ENCODE measurements around the gene RNF26.

RNF26 gene

GRCh38 chr11:119334174-119334930 is at the start of gene RNF26:
Gene RNF26, plus strand, starts transcription at chr11:119334527. Its CDS starts 596 bp downstream, at chr11:119335123.
- DNase-seq (ENCODE audit: low read depth in 2 of 2), result peak; percentile 82 to 87

GRCh38 chr11:119285431-119285830 is 48.9 kb upstream of the RNF26 start:
- DNase-seq (ENCODE audit: low read depth in 2 of 2), result no peak

GRCh38 chr11:119288219-119288618 is 46.1 kb upstream of the RNF26 start:
- no peak for DNase-seq (ENCODE audit: low read depth in 2 of 2)

- no peak for DNase-seq (ENCODE audit: low read depth in 2 of 2)
Observed at GRCh38 chr11:119290894-119291497, 43.3 kb upstream of the RNF26 start.

- no peak for DNase-seq (ENCODE audit: low read depth in 2 of 2)
Observed at GRCh38 chr11:119293461-119293860, 40.9 kb upstream of the RNF26 start.

GRCh38 chr11:119295178-119295577 is 39.1 kb upstream of the RNF26 start:
- DNase-seq (ENCODE audit: low read depth in 2 of 2), result no peak

GRCh38 chr11:119297938-119298337 is 36.4 kb upstream of the RNF26 start:
- DNase-seq (ENCODE audit: low read depth in 2 of 2), result no peak

- no peak for DNase-seq (ENCODE audit: low read depth in 2 of 2)
Observed at GRCh38 chr11:119298726-119299125, 35.6 kb upstream of the RNF26 start.

GRCh38 chr11:119299416-119299815 is 34.9 kb upstream of the RNF26 start:
- DNase-seq (ENCODE audit: low read depth in 2 of 2), result no peak

- DNase-seq (ENCODE audit: low read depth in 2 of 2), result no peak
Observed at GRCh38 chr11:119300198-119300964, 33.9 kb upstream of the RNF26 start.

- DNase-seq (ENCODE audit: low read depth in 2 of 2), result no peak
Observed at GRCh38 chr11:119303227-119303718, 31.1 kb upstream of the RNF26 start.

- DNase-seq (ENCODE audit: low read depth in 2 of 2), result no peak
Observed at GRCh38 chr11:119305556-119306372, 28.6 kb upstream of the RNF26 start.

GRCh38 chr11:119306373-119306890 is 27.9 kb upstream of the RNF26 start:
- DNase-seq (ENCODE audit: low read depth in 2 of 2), result no peak

GRCh38 chr11:119307219-119307618 is 27.1 kb upstream of the RNF26 start:
- no peak for DNase-seq (ENCODE audit: low read depth in 2 of 2)

- no peak for DNase-seq (ENCODE audit: low read depth in 2 of 2)
Observed at GRCh38 chr11:119307974-119308373, 26.4 kb upstream of the RNF26 start.

- DNase-seq (ENCODE audit: low read depth in 2 of 2), result no peak
Observed at GRCh38 chr11:119309411-119309810, 24.9 kb upstream of the RNF26 start.

GRCh38 chr11:119309953-119310681 is 24.2 kb upstream of the RNF26 start:
- no peak for DNase-seq (ENCODE audit: low read depth in 2 of 2)

- no peak for DNase-seq (ENCODE audit: low read depth in 2 of 2)
Observed at GRCh38 chr11:119310682-119311052, 23.7 kb upstream of the RNF26 start.

- DNase-seq (ENCODE audit: low read depth in 2 of 2), result no peak
Observed at GRCh38 chr11:119314726-119315125, 19.6 kb upstream of the RNF26 start.

- DNase-seq (ENCODE audit: low read depth in 2 of 2), result no peak
Observed at GRCh38 chr11:119315131-119316015, 19.0 kb upstream of the RNF26 start.

Measured in stimulated activated CD8-positive, alpha-beta memory T cell treated with anti-CD3 and anti-CD28 coated beads, Interleukin-7, amount 100 ng/mL, for 1 hour (primary cell).